ENCODE measurements around the gene RND2.
"Not testable (repeated sequence)": the region's sequence is repeated elsewhere in the genome, so short reads cannot be mapped to it uniquely, and the experiment has no call there.

The RND2 gene

GRCh38 chr17:43026595-43026994, 1.6 kb downstream of the RND2 start:
- DNase-seq (ENCODE audit: low read depth in 2 of 2, low spot score in 1 of 2), result no peak

- DNase-seq (ENCODE audit: low read depth in 2 of 2, low spot score in 1 of 2), result no peak
These were observed 2.3 kb downstream of the RND2 start for GRCh38 chr17:43027091-43028032.

GRCh38 chr17:43028221-43028861, 3.3 kb downstream of the RND2 start:
- DNase-seq (ENCODE audit: low read depth in 2 of 2, low spot score in 1 of 2), result no peak

GRCh38 chr17:43030137-43030767, 5.2 kb downstream of the RND2 start:
- DNase-seq (ENCODE audit: low read depth in 2 of 2, low spot score in 1 of 2), result no peak

- DNase-seq (ENCODE audit: low read depth in 2 of 2, low spot score in 1 of 2), result no peak
These were observed 6.6 kb downstream of the RND2 start for GRCh38 chr17:43031666-43032065.

- DNase-seq (ENCODE audit: low read depth in 2 of 2, low spot score in 1 of 2), result no peak
These were observed 9.2 kb downstream of the RND2 start for GRCh38 chr17:43033948-43034881.

- no peak for DNase-seq (ENCODE audit: low read depth in 2 of 2, low spot score in 1 of 2)
These were observed 9.9 kb downstream of the RND2 start for GRCh38 chr17:43034894-43035293.

GRCh38 chr17:43039646-43040045, 14.6 kb downstream of the RND2 start:
- DNase-seq (ENCODE audit: low read depth in 2 of 2, low spot score in 1 of 2), result no peak

- DNase-seq (ENCODE audit: low read depth in 2 of 2, low spot score in 1 of 2), result no peak
These were observed 15.6 kb downstream of the RND2 start for GRCh38 chr17:43040655-43041054.

- no peak for DNase-seq (ENCODE audit: low read depth in 2 of 2, low spot score in 1 of 2)
These were observed 17.1 kb downstream of the RND2 start for GRCh38 chr17:43042025-43042628.

GRCh38 chr17:43043307-43043706, 18.3 kb downstream of the RND2 start:
- DNase-seq (ENCODE audit: low read depth in 2 of 2, low spot score in 1 of 2), result no peak

GRCh38 chr17:43044024-43044423, 19.0 kb downstream of the RND2 start:
- DNase-seq (ENCODE audit: low read depth in 2 of 2, low spot score in 1 of 2), result no peak

- no peak for DNase-seq (ENCODE audit: low read depth in 2 of 2, low spot score in 1 of 2)
These were observed 26.9 kb downstream of the RND2 start for GRCh38 chr17:43051969-43052368.

GRCh38 chr17:43053008-43053407, 28.0 kb downstream of the RND2 start:
- not testable (repeated sequence) for DNase-seq (ENCODE audit: low read depth in 2 of 2, low spot score in 1 of 2)

GRCh38 chr17:43056051-43056450, 31.0 kb downstream of the RND2 start:
- DNase-seq (ENCODE audit: low read depth in 2 of 2, low spot score in 1 of 2), result no peak

- no peak for DNase-seq (ENCODE audit: low read depth in 2 of 2, low spot score in 1 of 2)
These were observed 38.1 kb downstream of the RND2 start for GRCh38 chr17:43062984-43063638.

GRCh38 chr17:43068570-43069367, 43.7 kb downstream of the RND2 start:
- DNase-seq (ENCODE audit: low read depth in 2 of 2, low spot score in 1 of 2), result no peak

GRCh38 chr17:43069368-43069898, 44.4 kb downstream of the RND2 start:
- DNase-seq (ENCODE audit: low read depth in 2 of 2, low spot score in 1 of 2), result no peak

- no peak for DNase-seq (ENCODE audit: low read depth in 2 of 2, low spot score in 1 of 2)
These were observed 45.2 kb downstream of the RND2 start for GRCh38 chr17:43070257-43070656.

Measured in stimulated activated CD8-positive, alpha-beta memory T cell treated with anti-CD3 and anti-CD28 coated beads, Interleukin-4, amount 100 ng/mL, for 1 hour (primary cell).